Liver (tissue), 3 donors: ENCODE results near the gene RHOH.

Experiments
- EGR1 ChIP-seq, 2 donors: IDR thresholded peaks; 2 replicates each; pipeline ENCODE4 v1.6.1; 2016 to 2018; ENCODE audit warnings: antibody characterized with exemption in 2 of 2, low read depth in 2 of 2
- JUND ChIP-seq, 2 donors: IDR thresholded peaks; 2 replicates each; pipeline ENCODE4 v1.6.1; 2016; ENCODE audit warnings: antibody characterized with exemption in 2 of 2
- RAD21 ChIP-seq, 2 donors: IDR thresholded peaks; 2 replicates each; pipeline ENCODE4 v1.6.1; 2016; ENCODE audit warnings: antibody characterized with exemption in 2 of 2, mild to moderate bottlenecking in 2 of 2
- TAF1 ChIP-seq: conservative IDR thresholded peaks from 2 replicates; pipeline ENCODE4 v1.6.1; 2016; ENCODE audit warnings: antibody characterized with exemption, mild to moderate bottlenecking
- TF ChIP-seq, protein P1 (sequence below): fragments of 150-350 bp; IDR thresholded peaks from 2 replicates; pipeline ENCODE4 v1.5.1; 2017; ENCODE audit warnings: improper control_type of control experiment, low read depth, low read length; ENCODE audit not compliant: missing input control
- TF ChIP-seq, protein P2 (sequence below): IDR thresholded peaks from 2 replicates; pipeline ENCODE4 v1.6.1; 2016; ENCODE audit warnings: antibody characterized with exemption
- TF ChIP-seq, protein P3 (sequence below): IDR thresholded peaks from 2 replicates; pipeline ENCODE4 v1.6.1; 2016; ENCODE audit warnings: antibody characterized with exemption
- donor health status: healthy.
- donor health status: healthy.

DNA sequence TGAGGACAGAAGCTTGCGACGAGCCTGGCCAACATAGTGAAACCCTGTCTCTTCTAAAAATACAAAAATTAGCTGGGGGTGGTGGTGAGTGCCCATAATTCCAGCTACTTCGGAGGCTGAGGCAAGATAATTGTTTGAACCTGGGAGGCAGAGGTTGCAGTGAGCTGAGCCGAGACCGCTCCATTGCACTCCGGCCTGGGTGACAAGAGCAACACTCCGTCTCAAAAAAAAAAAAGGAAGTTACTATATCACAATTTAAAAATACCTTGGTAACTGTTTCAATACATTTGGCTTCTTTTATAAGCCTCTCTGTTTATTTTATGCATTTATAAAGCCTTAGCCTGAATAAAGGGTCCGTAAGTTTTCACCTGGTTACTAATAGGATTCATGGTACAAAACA, 91.7 kb downstream of the RHOH start:
- no peak for TF ChIP-seq JUND (IDR thresholded peaks at IDR 0.05)
- TF ChIP-seq, protein P1, sequence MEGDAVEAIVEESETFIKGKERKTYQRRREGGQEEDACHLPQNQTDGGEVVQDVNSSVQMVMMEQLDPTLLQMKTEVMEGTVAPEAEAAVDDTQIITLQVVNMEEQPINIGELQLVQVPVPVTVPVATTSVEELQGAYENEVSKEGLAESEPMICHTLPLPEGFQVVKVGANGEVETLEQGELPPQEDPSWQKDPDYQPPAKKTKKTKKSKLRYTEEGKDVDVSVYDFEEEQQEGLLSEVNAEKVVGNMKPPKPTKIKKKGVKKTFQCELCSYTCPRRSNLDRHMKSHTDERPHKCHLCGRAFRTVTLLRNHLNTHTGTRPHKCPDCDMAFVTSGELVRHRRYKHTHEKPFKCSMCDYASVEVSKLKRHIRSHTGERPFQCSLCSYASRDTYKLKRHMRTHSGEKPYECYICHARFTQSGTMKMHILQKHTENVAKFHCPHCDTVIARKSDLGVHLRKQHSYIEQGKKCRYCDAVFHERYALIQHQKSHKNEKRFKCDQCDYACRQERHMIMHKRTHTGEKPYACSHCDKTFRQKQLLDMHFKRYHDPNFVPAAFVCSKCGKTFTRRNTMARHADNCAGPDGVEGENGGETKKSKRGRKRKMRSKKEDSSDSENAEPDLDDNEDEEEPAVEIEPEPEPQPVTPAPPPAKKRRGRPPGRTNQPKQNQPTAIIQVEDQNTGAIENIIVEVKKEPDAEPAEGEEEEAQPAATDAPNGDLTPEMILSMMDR = no peak
- no peak for TF ChIP-seq TAF1
- TF ChIP-seq, protein P2, sequence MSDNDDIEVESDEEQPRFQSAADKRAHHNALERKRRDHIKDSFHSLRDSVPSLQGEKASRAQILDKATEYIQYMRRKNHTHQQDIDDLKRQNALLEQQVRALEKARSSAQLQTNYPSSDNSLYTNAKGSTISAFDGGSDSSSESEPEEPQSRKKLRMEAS = no peak
- no peak for TF ChIP-seq RAD21 (IDR thresholded peaks at IDR 0.05)
- TF ChIP-seq EGR1 (IDR thresholded peaks at IDR 0.05; ENCODE audit: low read depth in 2 of 2) = no peak
- TF ChIP-seq, protein P3, sequence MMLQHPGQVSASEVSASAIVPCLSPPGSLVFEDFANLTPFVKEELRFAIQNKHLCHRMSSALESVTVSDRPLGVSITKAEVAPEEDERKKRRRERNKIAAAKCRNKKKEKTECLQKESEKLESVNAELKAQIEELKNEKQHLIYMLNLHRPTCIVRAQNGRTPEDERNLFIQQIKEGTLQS = no peak
